Activated CD8-positive, alpha-beta memory T cell treated with anti-CD3 and anti-CD28 coated beads, Interleukin-2, amount 50 U/mL, for 24 hours (primary cell): Measurements from ENCODE around the gene SUPT20H.
"Not testable (repeated sequence)": the region's sequence is repeated elsewhere in the genome, so short reads cannot be mapped to it uniquely, and the experiment has no call there.

ENCODE experiments used
- DNase-seq: peaks from one replicate; pipeline ENCODE4 v3.0.0-alpha.2; 2020; ENCODE audit errors: extremely low read depth

SUPT20H gene

GRCh38 chr13:37070145-37070695 is 10.7 kb upstream of the SUPT20H start:
- DNase-seq: no peak

GRCh38 chr13:37069597-37070103 is 10.2 kb upstream of the SUPT20H start:
- DNase-seq: no peak

- DNase-seq: no peak
Measured at GRCh38 chr13:37068962-37069361, 9.5 kb upstream of the SUPT20H start.

GRCh38 chr13:37067874-37068273 is 8.4 kb upstream of the SUPT20H start:
- DNase-seq: no peak

GRCh38 chr13:37065890-37066526 is 6.5 kb upstream of the SUPT20H start:
- no peak for DNase-seq

- DNase-seq: no peak
Measured at GRCh38 chr13:37059848-37060192, 332 bp upstream of the SUPT20H start.

- not testable (repeated sequence) for DNase-seq
Measured at GRCh38 chr13:37056228-37056627, 3.3 kb downstream of the SUPT20H start.

- not testable (repeated sequence) for DNase-seq
Measured at GRCh38 chr13:37053111-37053510, 6.4 kb downstream of the SUPT20H start.

- no peak for DNase-seq
Measured at GRCh38 chr13:37049810-37050209, 9.7 kb downstream of the SUPT20H start.

GRCh38 chr13:37047846-37048245 is 11.6 kb downstream of the SUPT20H start:
- DNase-seq: no peak

GRCh38 chr13:37047032-37047431 is 12.5 kb downstream of the SUPT20H start:
- no peak for DNase-seq

- DNase-seq: no peak
Measured at GRCh38 chr13:37046062-37046461, 13.4 kb downstream of the SUPT20H start.

GRCh38 chr13:37040789-37041188 is 18.7 kb downstream of the SUPT20H start:
- no peak for DNase-seq

GRCh38 chr13:37039896-37040295 is 19.6 kb downstream of the SUPT20H start:
- no peak for DNase-seq

GRCh38 chr13:37037241-37037640 is 22.2 kb downstream of the SUPT20H start:
- no peak for DNase-seq

- no peak for DNase-seq
Measured at GRCh38 chr13:37029617-37030016, 29.9 kb downstream of the SUPT20H start.

- no peak for DNase-seq
Measured at GRCh38 chr13:37027639-37028038, 31.8 kb downstream of the SUPT20H start.

GRCh38 chr13:37026771-37027170 is 32.7 kb downstream of the SUPT20H start:
- DNase-seq: no peak

- no peak for DNase-seq
Measured at GRCh38 chr13:37023871-37024270, 35.6 kb downstream of the SUPT20H start.

GRCh38 chr13:37014609-37015008 is 44.9 kb downstream of the SUPT20H start:
- no peak for DNase-seq

- no peak for DNase-seq
Measured at GRCh38 chr13:37011788-37012187, 47.7 kb downstream of the SUPT20H start.

GRCh38 chr13:37011002-37011401 is 48.5 kb downstream of the SUPT20H start:
- DNase-seq: no peak

GRCh38 chr13:37010424-37010823 is 49.1 kb downstream of the SUPT20H start:
- DNase-seq: no peak

- no peak for DNase-seq
Measured at GRCh38 chr13:37009692-37010091, 49.8 kb downstream of the SUPT20H start.
